Forelimb muscle (tissue), 1 donor: ENCODE data around the gene RPL27. TPM values are rescaled to one million over a fixed set of nuclear protein-coding genes. Genes with fewer than 3 reads are reported as not detected.

ENCODE experiments used
- DNase-seq: peaks from one replicate; pipeline ENCODE4 v3.0.0-alpha.2; 2013; ENCODE audit warnings: low read depth
- polyA plus RNA-seq: library from polyadenylated mRNA; unstranded; fragments of 120-200 nt; gene quantifications from one replicate; pipeline ENCODE4 v1.2.1, GENCODE V29; 2013; ENCODE audit not compliant: insufficient read length

RPL27 gene
- polyA plus RNA-seq, 1 donor = 2,614 TPM

- DNase-seq = no peak
Observed at GRCh38 chr17:43020789-43021740, 22.8 kb downstream of the RPL27 start.

GRCh38 chr17:43021741-43022512 is 23.7 kb downstream of the RPL27 start, which contains the start of gene VAT1:
Gene VAT1, minus strand, starts transcription at chr17:43022385. Its CDS starts 63 bp downstream, at chr17:43022322.
- DNase-seq = no peak

GRCh38 chr17:43024407-43025289 is 26.4 kb downstream of the RPL27 start, which contains the start of gene RND2:
Gene RND2, plus strand, starts transcription at chr17:43025231. Its CDS starts 117 bp downstream, at chr17:43025348.
- DNase-seq = peak; percentile 85

- no peak for DNase-seq
Observed at GRCh38 chr17:43025290-43025657, 27.1 kb downstream of the RPL27 start.

- no peak for DNase-seq
Observed at GRCh38 chr17:43025766-43026537, 27.7 kb downstream of the RPL27 start.

GRCh38 chr17:43026595-43026994 is 28.4 kb downstream of the RPL27 start:
- DNase-seq = no peak

GRCh38 chr17:43027091-43028032 is 29.1 kb downstream of the RPL27 start:
- DNase-seq = no peak

- DNase-seq = no peak
Observed at GRCh38 chr17:43028221-43028861, 30.1 kb downstream of the RPL27 start.

- no peak for DNase-seq
Observed at GRCh38 chr17:43030137-43030767, 32.0 kb downstream of the RPL27 start.

- no peak for DNase-seq
Observed at GRCh38 chr17:43031666-43032065, 33.4 kb downstream of the RPL27 start.

- no peak for DNase-seq
Observed at GRCh38 chr17:43033948-43034881, 36.0 kb downstream of the RPL27 start.

GRCh38 chr17:43034894-43035293 is 36.7 kb downstream of the RPL27 start:
- DNase-seq = no peak

- no peak for DNase-seq
Observed at GRCh38 chr17:43039646-43040045, 41.4 kb downstream of the RPL27 start.

GRCh38 chr17:43040655-43041054 is 42.4 kb downstream of the RPL27 start:
- no peak for DNase-seq

- DNase-seq = no peak
Observed at GRCh38 chr17:43042025-43042628, 43.9 kb downstream of the RPL27 start.

GRCh38 chr17:43043307-43043706 is 45.1 kb downstream of the RPL27 start:
- DNase-seq = no peak

GRCh38 chr17:43044024-43044423 is 45.8 kb downstream of the RPL27 start:
- DNase-seq = no peak
